T-cell (primary cell): ENCODE results near the gene IL16. TPM values are rescaled to one million over a fixed set of nuclear protein-coding genes. Genes with fewer than 3 reads are reported as not detected.

ENCODE experiments used
- ATAC-seq, 4 experiments: fragments of 200-7000 bp in 3 of 4; fragments of 150-1000 bp in 1 of 4; cut with Tn5 transposase; replicated peaks in 1 of 4; 1 replicate in 3 of 4; 2 replicates in 1 of 4; pipeline ENCODE4 v1.10.0; 2021; ENCODE audit warnings: moderate library complexity in 3 of 4, mild to moderate bottlenecking in 2 of 4, moderate number of reproducible peaks in 1 of 4
- CTCF ChIA-PET, 2 donors: fragments of 300-600 bp; sonication (Branson Sonifier 250); formaldehyde crosslinking; loops; one replicate each; lab custom pipeline; 2022; ENCODE audit warnings: antibody characterized with exemption in 2 of 2; lab: Charles Lee
- POLR2A ChIA-PET, 2 donors: fragments of 300-600 bp; sonication (Branson Sonifier 250); formaldehyde crosslinking; loops; one replicate each; lab custom pipeline; 2022; ENCODE audit warnings: antibody characterized with exemption in 2 of 2; lab: Charles Lee
- DNase-seq, 35 experiments: peaks; one replicate each; pipeline versions ENCODE4 v3.0.0 to v3.0.0-alpha.2; 2013 to 2023
- H3K27ac ChIP-seq: one replicate; pipeline ENCODE4 v1.5.1; 2013; ENCODE audit warnings: low read length
- H3K27me3 ChIP-seq, 2 experiments: replicated peaks in 1 of 2; 1 replicate in 1 of 2; 2 replicates in 1 of 2; pipeline versions ENCODE4 v1.6.1 to v1.7.0; 2013; ENCODE audit warnings: low read length in 1 of 2, mixed read lengths in 1 of 2; ENCODE audit not compliant: control insufficient read depth in 2 of 2, insufficient read depth in 2 of 2; ENCODE audit errors: extremely low read depth in 1 of 2
- H3K36me3 ChIP-seq, 2 donors: 1 replicate in 1 of 2; 2 replicates in 1 of 2; pipeline versions ENCODE4 v1.6.1 to v1.7.0; 2013; ENCODE audit warnings: low read length in 1 of 2; ENCODE audit not compliant: control insufficient read depth in 2 of 2, insufficient read depth in 1 of 2; ENCODE audit errors: extremely low read depth in 1 of 2
- H3K4me1 ChIP-seq, 2 experiments: 1 replicate in 1 of 2; 2 replicates in 1 of 2; pipeline versions ENCODE4 v1.6.1 to v1.7.0; 2013; ENCODE audit warnings: low read length in 2 of 2, mixed read lengths in 1 of 2; ENCODE audit not compliant: insufficient read depth in 2 of 2, control insufficient read depth in 1 of 2; ENCODE audit errors: extremely low read depth in 1 of 2
- H3K4me3 ChIP-seq, 2 donors: 1 replicate in 1 of 2; 2 replicates in 1 of 2; pipeline versions ENCODE4 v1.5.1 to v1.7.0; 2013; ENCODE audit warnings: mild to moderate bottlenecking in 2 of 2, low read length in 1 of 2, moderate library complexity in 1 of 2; ENCODE audit not compliant: control insufficient read depth in 1 of 2; ENCODE audit errors: extremely low read depth in 1 of 2
- H3K9me3 ChIP-seq: 2 replicates; pipeline ENCODE4 v1.7.0; 2013
- H3K27ac Mint-ChIP-seq, 2 donors: one replicate each; pipeline ENCODE4 v1.8.0; 2020 to 2021; ENCODE audit warnings: mild to moderate bottlenecking in 2 of 2, mixed read lengths in 2 of 2
- H3K27me3 Mint-ChIP-seq, 2 donors: one replicate each; pipeline ENCODE4 v1.8.0; 2021 to 2022; ENCODE audit warnings: mixed read lengths in 2 of 2
- H3K36me3 Mint-ChIP-seq: one replicate; pipeline ENCODE4 v1.8.0; 2021; ENCODE audit warnings: mixed read lengths
- H3K4me1 Mint-ChIP-seq, 3 donors: one replicate each; pipeline ENCODE4 v1.8.0; 2020 to 2022; ENCODE audit warnings: mixed read lengths in 3 of 3, mild to moderate bottlenecking in 1 of 3
- H3K4me3 Mint-ChIP-seq, 3 donors: one replicate each; pipeline ENCODE4 v1.8.0; 2020 to 2022; ENCODE audit warnings: mild to moderate bottlenecking in 3 of 3, mixed read lengths in 3 of 3, moderate library complexity in 3 of 3
- H3K9me3 Mint-ChIP-seq, 3 donors: one replicate each; pipeline ENCODE4 v1.8.0; 2020 to 2022; ENCODE audit warnings: mixed read lengths in 3 of 3
- WGBS: methylation state at CpG from one replicate; pipeline ENCODE4 v1.1.5; 2013; ENCODE audit warnings: missing lambda C conversion rate; ENCODE audit not compliant: insufficient coverage; 5-methylcytosine and 5-hydroxymethylcytosine counted together
- total RNA-seq, 35 experiments: library from RNA in 6 of 35; stranded (reverse) in 6 of 35; fragments of 120-200 nt in 1 of 35; gene quantifications; one replicate each; pipeline versions ENCODE4 v1.2.1 to v1.2.4 and lab custom pipeline; 2013 to 2026

Gene IL16
- total RNA-seq, 5 donors from 2014 or later (not counting 1 experiment from before 2014, with no cell fraction given) = 143 to 319 (median 299) TPM

- H3K4me3 Mint-ChIP-seq = peak overlapping the region in 1 of 3 donors; percentile 50
- H3K27ac Mint-ChIP-seq = peak overlapping the region; percentile 81 to 84
- no peaks in the 10 kb centered on the region for H3K27me3 ChIP-seq
- WGBS = 100% methylated on average over 2 of the region's 3 CpGs
- DNase-seq = no peak
- H3K4me3 ChIP-seq = no peak overlapping the region
- H3K9me3 ChIP-seq = no peaks in the 10 kb centered on the region
- peaks cover 26 to 28% of the 10 kb centered on the region in 2 experiments for H3K4me1 ChIP-seq
- peaks cover 6% of the 10 kb centered on the region for H3K36me3 Mint-ChIP-seq
- no peaks in the 10 kb centered on the region for H3K36me3 ChIP-seq
- H3K27me3 Mint-ChIP-seq = no peaks in the 10 kb centered on the region
- peak overlapping the region; percentile 16 for H3K27ac ChIP-seq
- H3K9me3 Mint-ChIP-seq = peaks cover 3 to 7% (median 7%) of the 10 kb centered on the region in 3 donors
- POLR2A ChIA-PET = interaction anchor here (0.5 to 0.6 kb wide), 3 partner anchors 11 to 61 kb away, joined by 3 to 4 read pairs (median 3); no protein-coding TSS in a partner anchor
- peaks cover 51 to 56% (median 54%) of the 10 kb centered on the region in 3 donors for H3K4me1 Mint-ChIP-seq
- CTCF ChIA-PET = interaction anchor here (0.7 to 3.0 kb wide), 25 partner anchors 9 to 134 kb away, joined by 3 to 27 read pairs (median 5); partner anchors contain the start of gene STARD5 (in 1 of the 2)
- no peak for ATAC-seq
Measured at GRCh38 chr15:81275711-81276392, 79.2 kb downstream of the IL16 start.

GRCh38 chr15:81276967-81277366 is 80.3 kb downstream of the IL16 start:
- H3K36me3 Mint-ChIP-seq = peaks cover 6% of the 10 kb centered on the region
- WGBS = no CpG with 5 or more reads among the region's 2 CpGs

DNA sequence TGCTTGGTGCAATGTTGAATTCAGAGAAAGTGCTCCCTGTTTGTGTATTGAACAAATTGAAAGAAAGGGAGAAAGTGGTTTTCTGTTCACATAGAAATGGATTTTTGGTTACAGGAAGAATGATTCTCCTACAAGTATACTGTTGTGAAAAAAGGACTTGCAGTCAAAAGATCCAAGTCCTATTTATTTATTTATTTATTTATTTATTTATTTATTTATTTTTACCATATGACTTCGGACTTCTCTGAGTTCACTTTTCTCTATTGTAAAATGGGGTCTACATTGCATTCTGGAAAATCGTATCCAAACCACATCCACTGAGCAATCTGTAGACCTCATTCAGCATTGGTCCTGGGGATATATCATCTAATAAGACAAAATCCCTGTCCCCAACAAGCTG is 81.2 kb downstream of the IL16 start:
- peaks cover 31 to 44% of the 10 kb centered on the region in 2 experiments for H3K4me1 ChIP-seq
- H3K4me3 ChIP-seq = no peak overlapping the region
- ATAC-seq = no peak
- no peak overlapping the region for H3K27ac ChIP-seq
- POLR2A ChIA-PET = interaction anchor here in 1 of 2 donors (0.6 to 1.1 kb wide), 2 partner anchors 43 to 58 kb away, joined by 3 to 6 read pairs; no protein-coding TSS in a partner anchor
- H3K36me3 ChIP-seq = no peaks in the 10 kb centered on the region
- Mint-ChIP-seq H3K4me1 (peaks cover 70 to 72% (median 71%) of the 10 kb centered on the region in 3 donors), H3K27me3 (no peaks in the 10 kb centered on the region), H3K36me3 (peaks cover 6% of the 10 kb centered on the region), H3K27ac (peak overlapping the region in 1 of 2 donors; percentile 33), H3K9me3 (peaks cover 3 to 7% (median 7%) of the 10 kb centered on the region in 3 donors), H3K4me3 (no peak overlapping the region)
- CTCF ChIA-PET = interaction anchor here in 1 of 2 donors (1.0 kb wide), 1 partner anchor 12 kb away, joined by 3 read pairs; no protein-coding TSS in a partner anchor
- DNase-seq = no peak
- no peaks in the 10 kb centered on the region for H3K9me3 ChIP-seq
- WGBS = no CpG with 5 or more reads among the region's 2 CpGs
- H3K27me3 ChIP-seq = no peaks in the 10 kb centered on the region

More at GRCh38 chr15:81276967-81277366, 80.3 kb downstream of the IL16 start:
- DNase-seq (no peak), ATAC-seq (no peak)
- CTCF ChIA-PET = interaction anchor here (0.6 to 1.0 kb wide), 3 partner anchors 11 to 122 kb away, joined by 3 read pairs; no protein-coding TSS in a partner anchor
- H3K4me1 Mint-ChIP-seq = peaks cover 62 to 67% (median 65%) of the 10 kb centered on the region in 3 donors
- POLR2A ChIA-PET = no interaction called here
- H3K9me3 Mint-ChIP-seq = peaks cover 3 to 7% (median 7%) of the 10 kb centered on the region in 3 donors
- no peaks in the 10 kb centered on the region for H3K27me3 Mint-ChIP-seq
- H3K4me1 ChIP-seq = peaks cover 31 to 36% of the 10 kb centered on the region in 2 experiments
- no peak overlapping the region for H3K27ac ChIP-seq
- H3K36me3 ChIP-seq = no peaks in the 10 kb centered on the region
- no peak overlapping the region for H3K4me3 Mint-ChIP-seq
- no peaks in the 10 kb centered on the region for H3K27me3 ChIP-seq
- H3K27ac Mint-ChIP-seq = no peak overlapping the region
- H3K9me3 ChIP-seq = no peaks in the 10 kb centered on the region
- H3K4me3 ChIP-seq = no peak overlapping the region

- H3K36me3 ChIP-seq = no peaks in the 10 kb centered on the region
- Mint-ChIP-seq H3K4me1 (peaks cover 71 to 72% (median 72%) of the 10 kb centered on the region in 3 donors), H3K36me3 (peaks cover 6% of the 10 kb centered on the region), H3K27ac (peak overlapping the region; percentile 33 to 50), H3K4me3 (no peak overlapping the region), H3K27me3 (no peaks in the 10 kb centered on the region), H3K9me3 (peaks cover 3 to 7% (median 7%) of the 10 kb centered on the region in 3 donors)
- no peak overlapping the region for H3K27ac ChIP-seq
- no peaks in the 10 kb centered on the region for H3K9me3 ChIP-seq
- H3K27me3 ChIP-seq = no peaks in the 10 kb centered on the region
- 77% methylated on average over 2 of the region's 6 CpGs for WGBS
- no peak for DNase-seq
- ATAC-seq = no peak
- H3K4me3 ChIP-seq = no peak overlapping the region
- H3K4me1 ChIP-seq = peaks cover 31 to 47% of the 10 kb centered on the region in 2 experiments
- ChIA-PET CTCF (interaction anchor here (0.6 to 2.5 kb wide), 5 partner anchors 12 to 121 kb away, joined by 3 to 16 read pairs (median 5); no protein-coding TSS in a partner anchor), POLR2A (interaction anchor here in 1 of 2 donors (1.1 kb wide), 1 partner anchor 43 kb away, joined by 3 read pairs; no protein-coding TSS in a partner anchor)
Measured at GRCh38 chr15:81278306-81279029, 81.8 kb downstream of the IL16 start.

DNA sequence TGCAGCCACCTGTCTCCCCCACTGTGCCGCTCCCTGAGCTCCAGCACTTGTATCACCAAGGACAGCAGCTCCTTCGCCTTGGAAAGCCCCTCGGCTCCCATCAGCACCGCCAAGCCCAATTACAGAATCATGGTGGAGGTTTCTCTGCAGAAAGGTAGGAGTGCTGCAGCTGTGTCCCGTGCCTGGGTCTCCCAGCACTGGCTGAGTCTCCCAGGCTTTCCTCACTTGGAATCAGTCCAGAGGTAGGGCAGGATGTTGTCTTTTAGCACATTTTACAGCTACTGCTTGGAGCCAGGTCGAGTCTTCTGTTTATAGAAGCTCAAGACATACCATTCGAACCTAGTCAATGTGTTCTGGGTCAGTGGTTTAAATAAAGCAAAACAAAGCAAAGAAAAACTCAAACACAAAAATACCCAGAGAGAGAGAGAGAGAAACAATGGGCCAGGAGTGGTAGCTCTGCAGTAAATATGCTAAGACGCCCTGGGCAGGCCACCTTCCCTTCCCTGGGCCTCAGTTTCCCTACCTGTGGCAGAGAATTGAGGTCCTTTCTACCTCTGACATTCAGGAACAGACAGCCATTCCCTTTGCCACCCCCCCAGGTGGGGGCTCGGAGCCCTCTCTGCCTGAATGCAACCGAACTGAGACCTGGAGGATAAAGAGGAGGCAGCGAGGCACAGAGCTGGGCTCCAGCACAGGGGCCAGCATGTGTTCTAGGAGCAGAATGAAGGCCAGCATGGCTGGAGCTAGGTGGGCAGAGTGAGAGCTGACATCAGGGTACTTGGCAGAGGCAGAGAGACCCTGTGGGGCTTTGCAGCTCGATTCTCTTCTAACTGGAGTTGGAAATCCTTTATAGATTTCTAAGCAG is 83.2 kb downstream of the IL16 start:
- H3K27me3 ChIP-seq = no peaks in the 10 kb centered on the region
- H3K36me3 ChIP-seq = no peaks in the 10 kb centered on the region
- peaks cover 40 to 56% of the 10 kb centered on the region in 2 experiments for H3K4me1 ChIP-seq
- Mint-ChIP-seq H3K27ac (peak overlapping the region; percentile 55 to 83), H3K9me3 (peaks cover 3 to 7% (median 7%) of the 10 kb centered on the region in 3 donors), H3K4me3 (peak overlapping the region in 1 of 3 donors; percentile 57), H3K4me1 (peaks cover 75 to 76% (median 76%) of the 10 kb centered on the region in 3 donors), H3K27me3 (no peaks in the 10 kb centered on the region), H3K36me3 (peaks cover 6% of the 10 kb centered on the region)
- ChIA-PET POLR2A (interaction anchor here in 1 of 2 donors (0.5 to 1.1 kb wide), 3 partner anchors 13 to 24 kb away, joined by 3 to 4 read pairs (median 3); no protein-coding TSS in a partner anchor), CTCF (interaction anchor here (1.0 to 2.5 kb wide), 3 partner anchors 14 to 120 kb away, joined by 3 to 16 read pairs (median 5); no protein-coding TSS in a partner anchor)
- no peak overlapping the region for H3K4me3 ChIP-seq
- no peak overlapping the region for H3K27ac ChIP-seq
- no peaks in the 10 kb centered on the region for H3K9me3 ChIP-seq
- 80% methylated on average over 4 of the region's 12 CpGs for WGBS
- ATAC-seq = no peak
- no peak for DNase-seq
